PFSK-1 (cell line): Measurements from ENCODE around the gene ABHD17B.

Source experiments
- POLR2AphosphoS5 ChIP-seq: IDR thresholded peaks from 2 replicates; pipeline ENCODE4 v1.6.1; 2012; ENCODE audit warnings: low read depth, mild to moderate bottlenecking, control low read depth, low read length, moderate library complexity
- SIN3A ChIP-seq: IDR thresholded peaks from 2 replicates; pipeline ENCODE4 v1.6.1; 2012; ENCODE audit warnings: mild to moderate bottlenecking, low read length, moderate library complexity, borderline replicate concordance; ENCODE audit not compliant: insufficient read depth
- TAF1 ChIP-seq: IDR thresholded peaks from 2 replicates; pipeline ENCODE4 v1.6.1; 2012; ENCODE audit warnings: low read length, control low read depth, borderline replicate concordance; ENCODE audit not compliant: insufficient read depth
- TF ChIP-seq, protein P1 (sequence below), 2 experiments: IDR thresholded peaks; 2 replicates each; pipeline versions ENCODE4 v1.6.1 to v1.8.0; 2011 to 2012; ENCODE audit warnings: low read depth in 2 of 2, low read length in 2 of 2, control low read depth in 1 of 2, inconsistent platforms in 1 of 2, mild to moderate bottlenecking in 1 of 2, moderate library complexity in 1 of 2; ENCODE audit not compliant: insufficient read depth in 1 of 2

DNA sequence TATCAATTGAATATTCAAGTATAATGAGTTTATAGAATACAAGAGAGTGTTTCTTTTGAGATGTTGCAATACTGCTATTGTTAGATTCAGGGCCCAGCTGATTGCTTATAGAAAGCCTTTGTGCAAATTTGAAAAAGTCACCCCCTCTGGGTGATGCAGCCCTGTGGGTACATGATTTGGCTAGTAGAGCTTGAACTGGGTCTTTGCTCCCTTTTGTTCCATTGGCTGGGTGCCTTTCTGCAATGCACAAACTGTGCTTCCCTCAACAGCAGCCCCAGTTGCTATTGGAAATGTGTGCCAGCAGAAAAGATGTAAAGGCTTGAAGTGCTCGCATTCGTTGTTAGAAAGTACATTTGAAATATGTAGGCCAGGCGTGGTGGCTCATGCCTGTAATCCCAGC is 80.8 kb downstream of the ABHD17B start:
- no peak for TF ChIP-seq TAF1
- no peak for TF ChIP-seq SIN3A
- TF ChIP-seq POLR2AphosphoS5: no peak
- TF ChIP-seq, protein P1, sequence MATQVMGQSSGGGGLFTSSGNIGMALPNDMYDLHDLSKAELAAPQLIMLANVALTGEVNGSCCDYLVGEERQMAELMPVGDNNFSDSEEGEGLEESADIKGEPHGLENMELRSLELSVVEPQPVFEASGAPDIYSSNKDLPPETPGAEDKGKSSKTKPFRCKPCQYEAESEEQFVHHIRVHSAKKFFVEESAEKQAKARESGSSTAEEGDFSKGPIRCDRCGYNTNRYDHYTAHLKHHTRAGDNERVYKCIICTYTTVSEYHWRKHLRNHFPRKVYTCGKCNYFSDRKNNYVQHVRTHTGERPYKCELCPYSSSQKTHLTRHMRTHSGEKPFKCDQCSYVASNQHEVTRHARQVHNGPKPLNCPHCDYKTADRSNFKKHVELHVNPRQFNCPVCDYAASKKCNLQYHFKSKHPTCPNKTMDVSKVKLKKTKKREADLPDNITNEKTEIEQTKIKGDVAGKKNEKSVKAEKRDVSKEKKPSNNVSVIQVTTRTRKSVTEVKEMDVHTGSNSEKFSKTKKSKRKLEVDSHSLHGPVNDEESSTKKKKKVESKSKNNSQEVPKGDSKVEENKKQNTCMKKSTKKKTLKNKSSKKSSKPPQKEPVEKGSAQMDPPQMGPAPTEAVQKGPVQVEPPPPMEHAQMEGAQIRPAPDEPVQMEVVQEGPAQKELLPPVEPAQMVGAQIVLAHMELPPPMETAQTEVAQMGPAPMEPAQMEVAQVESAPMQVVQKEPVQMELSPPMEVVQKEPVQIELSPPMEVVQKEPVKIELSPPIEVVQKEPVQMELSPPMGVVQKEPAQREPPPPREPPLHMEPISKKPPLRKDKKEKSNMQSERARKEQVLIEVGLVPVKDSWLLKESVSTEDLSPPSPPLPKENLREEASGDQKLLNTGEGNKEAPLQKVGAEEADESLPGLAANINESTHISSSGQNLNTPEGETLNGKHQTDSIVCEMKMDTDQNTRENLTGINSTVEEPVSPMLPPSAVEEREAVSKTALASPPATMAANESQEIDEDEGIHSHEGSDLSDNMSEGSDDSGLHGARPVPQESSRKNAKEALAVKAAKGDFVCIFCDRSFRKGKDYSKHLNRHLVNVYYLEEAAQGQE (IDR thresholded peaks at IDR 0.05; ENCODE audit: insufficient read depth in 1 of 2, low read depth in 2 of 2, low read length in 2 of 2): no peak
